CD4-positive, alpha-beta T cell treated with Interleukin-2 at 100 ng/mL for 4 hours (primary cell): ENCODE data around the gene GLRX5.
A peak's percentile ranks its signal among the peaks of the same experiment; 100 is the strongest.
"Not testable (repeated sequence)": the region's sequence is repeated elsewhere in the genome, so short reads cannot be mapped to it uniquely, and the experiment has no call there.

Experiments
- DNase-seq: peaks from one replicate; pipeline ENCODE4 v3.0.0-alpha.2; 2020; ENCODE audit warnings: low spot score

GLRX5 gene

GRCh38 chr14:95559203-95559602 is 24.4 kb downstream of the GLRX5 start:
- DNase-seq, result no peak

GRCh38 chr14:95561001-95561412 is 26.2 kb downstream of the GLRX5 start:
- DNase-seq, result peak; percentile 83

DNA sequence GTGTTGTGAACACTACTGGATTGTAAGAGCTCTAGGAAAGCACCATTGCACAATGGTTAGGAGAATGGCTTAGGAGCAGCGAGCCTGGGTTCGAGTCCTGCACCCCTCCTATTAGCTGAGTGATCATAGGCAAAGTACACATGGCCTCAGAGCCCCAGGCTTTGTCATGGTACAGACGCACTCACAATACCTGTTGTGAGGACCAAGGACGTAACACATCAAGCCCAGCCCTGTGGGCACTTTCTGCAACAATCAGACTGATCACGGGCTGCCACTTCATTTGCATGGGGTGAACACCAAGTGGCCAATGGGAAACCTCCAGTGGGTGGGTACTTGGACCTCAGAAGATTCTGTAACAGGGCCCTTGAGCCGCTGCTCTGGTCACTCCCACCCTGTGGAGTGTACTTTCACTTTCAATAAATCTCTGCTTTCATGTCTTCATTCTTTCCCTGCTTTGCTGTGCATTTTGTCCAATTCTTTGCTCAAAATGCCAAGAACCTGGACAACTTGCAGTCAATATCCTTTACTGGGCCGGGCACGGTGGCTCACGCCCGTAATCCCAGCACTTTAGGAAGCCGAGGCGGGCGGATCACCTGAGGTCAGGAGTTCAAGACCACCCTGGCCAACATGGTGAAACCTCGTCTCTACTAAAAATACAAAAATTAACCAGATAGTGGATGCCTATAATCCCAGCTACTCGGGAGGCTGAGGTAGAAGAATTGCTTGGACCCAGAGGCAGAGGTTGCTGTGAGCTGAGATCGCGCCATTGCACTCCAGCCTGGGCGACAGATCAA is 28.2 kb downstream of the GLRX5 start:
- DNase-seq, result no peak

DNA sequence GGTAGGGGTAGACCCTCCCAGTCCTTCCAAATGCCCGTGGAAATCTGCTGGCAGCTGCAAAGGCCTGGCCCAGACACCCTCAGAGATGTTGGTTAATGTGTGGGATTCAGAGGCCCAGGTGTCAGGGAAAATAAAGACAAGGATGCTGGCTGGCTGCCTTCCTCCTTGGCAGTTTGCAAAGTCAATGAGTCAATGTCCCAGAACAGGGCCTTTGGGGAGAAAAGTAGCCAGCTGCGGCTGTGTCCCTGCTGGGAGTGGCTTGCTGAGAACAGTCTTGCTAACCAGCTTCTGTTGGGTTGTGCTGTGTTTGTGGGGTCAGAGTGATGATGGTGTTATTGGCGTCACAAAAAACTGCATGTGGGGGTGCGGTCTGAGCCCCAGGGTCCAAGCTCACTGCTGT is 29.2 kb downstream of the GLRX5 start:
- no peak for DNase-seq

DNA sequence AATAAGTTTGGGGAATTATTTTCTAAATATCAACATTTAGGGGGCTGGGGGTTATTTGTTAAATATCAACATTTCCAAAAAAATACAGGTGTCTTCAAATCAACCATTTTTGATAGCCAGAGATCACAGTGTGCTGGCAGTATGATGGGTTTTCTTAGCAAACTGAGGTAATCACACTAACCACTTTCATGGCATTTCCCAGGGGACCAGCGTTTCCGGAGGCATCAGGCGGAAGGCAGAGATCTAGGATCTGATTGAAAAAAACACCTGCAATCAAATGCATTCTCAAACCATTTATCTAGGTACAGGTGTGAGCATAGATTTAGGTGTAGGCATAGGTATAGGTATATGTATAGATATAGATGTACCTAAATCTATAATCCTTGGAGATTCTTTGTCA is 34.6 kb downstream of the GLRX5 start:
- no peak for DNase-seq

DNA sequence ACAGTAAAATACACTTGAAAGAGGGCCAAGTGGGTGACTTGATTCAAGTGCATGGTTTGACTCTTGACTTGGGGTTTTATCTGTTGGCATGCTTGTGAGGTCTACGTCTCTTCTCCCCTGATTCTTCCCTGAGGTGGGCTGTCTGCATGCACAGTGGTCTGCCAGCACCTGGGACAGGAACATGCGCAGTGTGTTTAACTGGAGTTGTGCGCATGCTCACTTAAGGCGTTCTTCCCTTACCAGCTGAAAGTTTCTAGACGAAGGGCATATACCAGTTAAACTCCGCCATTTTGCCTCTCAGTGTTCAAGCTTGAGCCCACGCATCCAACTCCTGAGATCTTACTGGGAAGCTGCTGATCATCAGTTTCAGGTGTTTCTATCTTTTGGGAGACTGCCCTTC is 38.5 kb downstream of the GLRX5 start:
- no peak for DNase-seq

DNA sequence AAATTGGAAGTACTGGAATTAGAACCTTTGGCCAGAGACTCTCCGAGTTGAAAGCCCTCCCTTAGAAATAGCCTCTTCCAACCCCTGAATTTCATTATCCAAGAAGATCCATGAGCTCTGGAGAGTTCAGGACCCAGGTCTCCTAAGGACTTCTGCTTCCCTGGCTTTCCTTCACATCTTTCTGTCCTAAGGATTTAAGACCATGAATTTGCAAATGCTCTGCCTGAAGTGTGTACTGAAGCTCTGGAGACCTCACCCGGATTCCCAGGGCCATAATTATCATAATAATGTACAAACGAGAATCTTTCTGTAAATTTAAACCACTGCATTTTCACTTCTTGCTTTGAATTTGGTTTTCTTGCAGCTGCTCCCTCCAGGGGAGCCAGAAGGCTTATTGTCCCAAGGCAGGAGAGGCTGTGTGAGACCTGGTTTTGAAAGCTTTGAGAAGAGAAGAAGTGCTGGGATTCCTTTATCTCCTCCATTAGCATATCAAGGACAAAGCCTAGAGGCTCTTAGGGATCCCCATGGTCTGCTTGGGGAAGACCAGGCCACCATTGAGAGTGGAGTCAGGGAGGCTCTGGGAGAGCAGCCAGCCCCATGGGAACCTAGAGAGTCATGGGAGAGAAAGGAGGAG is 41.1 kb downstream of the GLRX5 start:
- no peak for DNase-seq

DNA sequence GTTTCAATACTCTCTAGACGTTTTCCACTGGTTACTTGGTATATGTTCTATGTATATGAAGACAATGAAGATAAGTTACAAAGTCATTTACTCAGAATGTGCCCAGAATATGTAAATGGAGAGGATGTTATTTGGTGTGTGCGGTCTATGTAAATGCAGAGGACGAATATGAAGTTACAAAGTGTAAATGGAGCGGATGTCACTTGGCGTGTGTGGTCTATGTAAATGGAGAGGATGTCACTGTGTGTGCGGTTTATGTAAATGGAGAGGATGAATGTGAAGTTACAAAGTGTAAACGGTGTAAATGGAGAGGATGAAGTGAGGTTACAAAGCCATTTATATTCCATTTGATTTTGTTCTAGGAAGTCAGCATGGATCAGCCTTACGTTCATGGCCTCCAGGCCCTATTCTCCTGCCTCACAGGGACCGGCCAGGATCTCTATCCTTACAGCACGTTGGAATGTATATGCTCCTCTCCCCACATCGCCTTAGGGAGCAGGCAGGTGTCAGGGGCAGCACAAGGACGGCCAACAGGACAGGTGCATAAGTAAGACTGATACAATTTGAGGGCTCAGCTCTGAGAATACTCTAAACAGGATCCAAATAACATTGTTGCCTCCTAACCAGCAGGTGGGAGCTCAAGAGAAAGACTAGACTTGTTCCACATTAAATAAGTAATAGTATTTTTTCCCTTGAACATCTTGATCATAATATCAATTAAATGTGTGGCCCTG is 42.4 kb downstream of the GLRX5 start:
- no peak for DNase-seq

- DNase-seq, result no peak
Measured at GRCh38 chr14:95577870-95578269, 43.0 kb downstream of the GLRX5 start.

DNA sequence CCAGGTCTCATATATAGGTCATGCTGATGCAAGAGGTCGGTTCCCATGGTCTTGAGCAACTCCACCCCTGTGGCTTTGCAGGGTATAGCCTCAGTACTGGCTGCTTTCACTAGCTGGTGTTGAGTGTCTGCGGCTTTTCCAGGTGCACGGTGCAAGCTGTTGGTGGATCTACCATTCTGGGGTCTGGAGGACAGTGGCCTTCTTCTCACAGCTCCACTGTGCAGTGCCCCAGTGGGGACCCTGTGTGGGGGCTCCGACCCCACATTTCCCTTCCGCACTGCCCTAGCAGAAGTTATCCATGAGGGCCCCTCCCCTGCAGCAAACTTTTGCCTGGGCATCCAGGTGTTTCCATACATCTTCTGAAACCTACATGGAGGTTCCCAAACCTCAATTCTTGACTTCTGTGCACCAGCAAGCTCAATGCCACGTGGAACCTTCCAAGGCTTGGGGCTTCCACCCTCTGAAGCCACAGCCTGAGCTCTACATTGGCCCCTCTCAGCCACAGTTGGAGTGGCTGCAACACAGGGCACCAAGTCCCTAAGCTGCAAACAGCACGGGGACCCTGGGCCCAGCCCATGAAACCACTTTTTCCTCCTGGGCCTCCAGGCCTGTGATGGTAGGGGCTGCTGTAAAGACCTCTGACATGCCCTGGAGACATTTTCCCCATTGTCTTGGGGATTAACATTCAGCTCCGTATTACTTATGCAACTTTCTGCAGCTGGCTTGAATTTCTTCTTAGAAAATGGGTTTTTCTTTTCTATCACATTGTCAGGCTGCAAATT is 49.2 kb downstream of the GLRX5 start:
- not testable (repeated sequence) for DNase-seq

DNA sequence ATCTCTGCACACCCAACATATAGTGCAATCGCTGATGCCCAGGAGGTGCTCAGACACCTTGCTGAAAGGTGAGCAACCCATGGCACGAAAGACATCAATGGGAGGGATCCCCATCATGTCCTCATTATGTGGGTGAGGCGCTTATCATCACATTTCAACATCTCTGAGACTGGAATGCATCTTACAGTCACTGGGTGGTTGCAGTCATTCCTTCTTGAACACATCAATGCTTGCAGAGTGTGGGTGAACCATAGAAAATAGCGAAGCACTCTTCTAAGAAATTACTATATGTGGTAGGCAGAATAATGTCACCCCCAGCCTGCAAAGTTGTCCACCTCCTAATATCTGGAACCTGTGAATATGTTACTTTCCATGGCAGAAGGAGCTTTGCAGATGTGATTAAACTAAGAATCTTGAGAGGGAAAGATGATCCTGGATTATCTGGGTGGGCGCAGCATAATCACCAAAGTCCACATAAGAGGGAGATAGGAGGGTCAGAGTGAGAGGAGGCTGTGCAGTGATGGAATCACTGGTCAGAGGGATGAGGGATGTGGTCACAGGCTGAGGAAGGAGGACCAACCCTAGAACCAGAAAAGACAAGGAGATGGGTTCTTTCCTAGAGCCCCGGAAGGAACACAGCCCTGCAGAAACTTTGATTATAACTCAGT is 51.2 kb downstream of the GLRX5 start:
- DNase-seq, result no peak

DNA sequence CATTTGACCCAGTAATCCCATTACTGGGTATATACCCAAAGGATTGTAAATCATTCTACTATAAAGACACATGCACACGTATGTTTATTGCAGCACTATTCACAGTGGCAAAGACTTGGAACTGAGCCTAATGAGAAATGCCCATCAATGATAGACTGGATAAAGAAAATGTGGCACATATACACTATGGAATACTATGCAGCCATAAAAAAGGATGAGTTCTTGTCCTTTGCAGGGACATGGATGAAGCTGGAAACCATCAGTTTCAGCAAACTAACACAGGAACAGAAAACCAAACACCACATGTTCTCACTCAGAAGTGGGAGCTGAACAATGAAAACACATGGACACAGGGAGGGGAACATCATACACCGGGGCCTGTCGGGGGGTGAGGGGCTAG is 56.3 kb downstream of the GLRX5 start:
- not testable (repeated sequence) for DNase-seq
